Stomach (tissue), 9 donors: Measurements from ENCODE around the gene OTOGL. TPM values are rescaled to one million over a fixed set of nuclear protein-coding genes. Genes with fewer than 3 reads are reported as not detected.
"Not testable (repeated sequence)": the region's sequence is repeated elsewhere in the genome, so short reads cannot be mapped to it uniquely, and the experiment has no call there.

Source experiments
- DNase-seq, 2 donors: peaks; one replicate each; pipeline versions ENCODE4 v3.0.0 to v3.0.0-alpha.2; 2013 to 2019
- H3K27ac ChIP-seq, 5 donors: fragments of 200-600 bp in 4 of 5; sonication (generic) in 4 of 5; one replicate each; pipeline ENCODE4 v1.5.1; 2013 to 2019; ENCODE audit warnings: mild to moderate bottlenecking in 1 of 5, moderate library complexity in 1 of 5
- H3K27me3 ChIP-seq, 3 donors: fragments of 200-600 bp; sonication (generic); one replicate each; pipeline ENCODE4 v1.5.1; 2017 to 2019; ENCODE audit warnings: mixed run types in 1 of 3
- H3K36me3 ChIP-seq, 4 donors: fragments of 200-600 bp; sonication (generic); 1 replicate in 3 of 4; 2 replicates in 1 of 4; pipeline ENCODE4 v1.5.1; 2016 to 2019
- H3K4me1 ChIP-seq, 4 donors: fragments of 200-600 bp; sonication (generic); one replicate each; pipeline ENCODE4 v1.5.1; 2016 to 2019
- H3K4me3 ChIP-seq, 4 donors: fragments of 200-600 bp; sonication (generic) in 3 of 4; one replicate each; pipeline ENCODE4 v1.5.1; 2016 to 2019; ENCODE audit warnings: mild to moderate bottlenecking in 1 of 4
- H3K9me3 ChIP-seq, 4 donors: fragments of 200-600 bp; sonication (generic); one replicate each; pipeline ENCODE4 v1.5.1; 2016 to 2019
- CTCF ChIP-seq, 7 experiments: fragments of 450-650 bp in 4 of 7; fragments of 200-600 bp in 3 of 7; sonication (generic) in 3 of 7; IDR thresholded peaks; one replicate each; pipeline ENCODE4 v1.5.1; 2016 to 2019; ENCODE audit warnings: antibody characterized with exemption in 7 of 7, control low read depth in 2 of 7, mild to moderate bottlenecking in 1 of 7
- EP300 ChIP-seq: sonication (generic); formaldehyde crosslinking; IDR thresholded peaks from one replicate; pipeline ENCODE4 v1.6.1; 2017; ENCODE audit warnings: antibody characterized with exemption
- POLR2A ChIP-seq, 4 donors: fragments of 450-650 bp; IDR thresholded peaks; one replicate each; pipeline ENCODE4 v1.6.1; 2016; ENCODE audit warnings: antibody characterized with exemption in 4 of 4, control low read depth in 2 of 4, mild to moderate bottlenecking in 1 of 4, moderate library complexity in 1 of 4
- POLR2AphosphoS5 ChIP-seq, 3 donors: sonication (generic); formaldehyde crosslinking; IDR thresholded peaks; one replicate each; pipeline ENCODE4 v1.6.1; 2016; ENCODE audit warnings: antibody characterized with exemption in 3 of 3
- WGBS, 5 donors: extraction: QIAGEN DNeasy Blood & Tissue Kit in 3 of 5; methylation state at CpG; one replicate each; pipeline versions ENCODE4 v1.1.5 to v1.1.7; 2013 to 2018; 5-methylcytosine and 5-hydroxymethylcytosine counted together
- intact Hi-C: fragments of 100-400 bp; cut with DNase I; formaldehyde crosslinking; loops from one replicate; pipeline ENCODE4 v1.15.1; 2023; ENCODE audit warnings: low total_unique reads
- polyA plus RNA-seq, 3 donors: library from polyadenylated mRNA; stranded (reverse); fragments of 200-250 nt; gene quantifications; one replicate each; pipeline ENCODE4 v1.2.3, GENCODE V29; 2013
- total RNA-seq, 5 donors: library from RNA; depleted of rRNA; stranded (reverse); fragments of >200 nt; gene quantifications; one replicate each; pipeline versions ENCODE4 v1.1.0 to v1.2.3, GENCODE V29; 2014 to 2016
- donor health status: healthy with polysubstance abuse.
- donor health status: Bipolar disorder and iron deficiency.
- donor health status: healthy.

The OTOGL gene
- total and polyA plus RNA-seq, 8 donors: 0.58 to 1.7 (median 0.99) TPM; not detected in 4

GRCh38 chr12:80299219-80299618 lies 199.9 kb downstream of the OTOGL start:
- H3K27ac ChIP-seq: no peak overlapping the region
- TF ChIP-seq POLR2AphosphoS5 (IDR thresholded peaks at IDR 0.05): no peak
- no peak for TF ChIP-seq POLR2A (IDR thresholded peaks at IDR 0.05)
- TF ChIP-seq EP300: no peak
- no peak for TF ChIP-seq CTCF (IDR thresholded peaks at IDR 0.05)
- no peaks in the 10 kb centered on the region for H3K36me3 ChIP-seq
- WGBS, 5 donors: 73 to 90% (median 81%) methylated on average over 1 of the region's 1 CpG
- intact Hi-C loops: no loop called here
- H3K4me1 ChIP-seq: no peaks in the 10 kb centered on the region
- H3K9me3 ChIP-seq: no peaks in the 10 kb centered on the region
- no peaks in the 10 kb centered on the region for H3K27me3 ChIP-seq
- DNase-seq: no peak
- H3K4me3 ChIP-seq: no peak overlapping the region

GRCh38 chr12:80299976-80300375 lies 200.6 kb downstream of the OTOGL start:
- TF ChIP-seq POLR2A (IDR thresholded peaks at IDR 0.05) (no peak), CTCF (IDR thresholded peaks at IDR 0.05) (no peak), POLR2AphosphoS5 (IDR thresholded peaks at IDR 0.05) (no peak), EP300 (no peak)
- 79 to 86% (median 83%) methylated on average over 3 of the region's 3 CpGs for WGBS, 5 donors
- Histone ChIP-seq H3K27ac (no peak overlapping the region), H3K4me1 (no peaks in the 10 kb centered on the region), H3K27me3 (no peaks in the 10 kb centered on the region), H3K36me3 (no peaks in the 10 kb centered on the region), H3K4me3 (no peak overlapping the region), H3K9me3 (no peaks in the 10 kb centered on the region)
- DNase-seq: no peak
- intact Hi-C loops: no loop called here

GRCh38 chr12:80307436-80307835 lies 208.1 kb downstream of the OTOGL start:
- intact Hi-C loops: not testable (repeated sequence)

GRCh38 chr12:80313209-80313608 lies 213.9 kb downstream of the OTOGL start:
- intact Hi-C loops: no loop called here
- TF ChIP-seq CTCF (IDR thresholded peaks at IDR 0.05): no peak
- no peak for TF ChIP-seq EP300
- TF ChIP-seq POLR2A (IDR thresholded peaks at IDR 0.05): no peak
- no peak for TF ChIP-seq POLR2AphosphoS5 (IDR thresholded peaks at IDR 0.05)
- Histone ChIP-seq H3K27ac (no peak overlapping the region), H3K36me3 (no peaks in the 10 kb centered on the region), H3K4me3 (no peak overlapping the region), H3K27me3 (no peaks in the 10 kb centered on the region), H3K9me3 (no peaks in the 10 kb centered on the region), H3K4me1 (no peaks in the 10 kb centered on the region)
- DNase-seq: no peak
- WGBS, 5 donors: 21 to 57% (median 36%) methylated on average over 3 of the region's 3 CpGs

More at GRCh38 chr12:80307436-80307835, 208.1 kb downstream of the OTOGL start:
- H3K27me3 ChIP-seq, H3K36me3 ChIP-seq, H3K27ac ChIP-seq, H3K4me3 ChIP-seq, H3K4me1 ChIP-seq, DNase-seq, H3K9me3 ChIP-seq: not testable (repeated sequence)
- 94 to 98% (median 98%) methylated on average over 9 to 27 of the region's 27 CpGs for WGBS, 5 donors

GRCh38 chr12:80314741-80315140 lies 215.4 kb downstream of the OTOGL start:
- no peaks in the 10 kb centered on the region for H3K4me1 ChIP-seq
- DNase-seq: no peak

More at GRCh38 chr12:80314741-80315140, 215.4 kb downstream of the OTOGL start:
- Histone ChIP-seq H3K9me3 (no peaks in the 10 kb centered on the region), H3K27ac (no peak overlapping the region), H3K4me3 (no peak overlapping the region), H3K27me3 (no peaks in the 10 kb centered on the region), H3K36me3 (no peaks in the 10 kb centered on the region)
- 64 to 91% (median 88%) methylated on average over 1 of the region's 1 CpG for WGBS, 5 donors
- intact Hi-C loops: no loop called here
- TF ChIP-seq POLR2A (IDR thresholded peaks at IDR 0.05) (no peak), EP300 (no peak), POLR2AphosphoS5 (IDR thresholded peaks at IDR 0.05) (no peak), CTCF (IDR thresholded peaks at IDR 0.05) (no peak)
